Measurements from ENCODE around the gene NELFE. TPM values are rescaled to one million over a fixed set of nuclear protein-coding genes. Genes with fewer than 3 reads are reported as not detected.
A peak's percentile ranks its signal among the peaks of the same experiment; 100 is the strongest.
"Not testable (repeated sequence)": the region's sequence is repeated elsewhere in the genome, so short reads cannot be mapped to it uniquely, and the experiment has no call there.

The NELFE gene, protein sequence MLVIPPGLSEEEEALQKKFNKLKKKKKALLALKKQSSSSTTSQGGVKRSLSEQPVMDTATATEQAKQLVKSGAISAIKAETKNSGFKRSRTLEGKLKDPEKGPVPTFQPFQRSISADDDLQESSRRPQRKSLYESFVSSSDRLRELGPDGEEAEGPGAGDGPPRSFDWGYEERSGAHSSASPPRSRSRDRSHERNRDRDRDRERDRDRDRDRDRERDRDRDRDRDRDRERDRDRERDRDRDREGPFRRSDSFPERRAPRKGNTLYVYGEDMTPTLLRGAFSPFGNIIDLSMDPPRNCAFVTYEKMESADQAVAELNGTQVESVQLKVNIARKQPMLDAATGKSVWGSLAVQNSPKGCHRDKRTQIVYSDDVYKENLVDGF
- 59.5 TPM for polyA plus RNA-seq (2013)

DNA sequence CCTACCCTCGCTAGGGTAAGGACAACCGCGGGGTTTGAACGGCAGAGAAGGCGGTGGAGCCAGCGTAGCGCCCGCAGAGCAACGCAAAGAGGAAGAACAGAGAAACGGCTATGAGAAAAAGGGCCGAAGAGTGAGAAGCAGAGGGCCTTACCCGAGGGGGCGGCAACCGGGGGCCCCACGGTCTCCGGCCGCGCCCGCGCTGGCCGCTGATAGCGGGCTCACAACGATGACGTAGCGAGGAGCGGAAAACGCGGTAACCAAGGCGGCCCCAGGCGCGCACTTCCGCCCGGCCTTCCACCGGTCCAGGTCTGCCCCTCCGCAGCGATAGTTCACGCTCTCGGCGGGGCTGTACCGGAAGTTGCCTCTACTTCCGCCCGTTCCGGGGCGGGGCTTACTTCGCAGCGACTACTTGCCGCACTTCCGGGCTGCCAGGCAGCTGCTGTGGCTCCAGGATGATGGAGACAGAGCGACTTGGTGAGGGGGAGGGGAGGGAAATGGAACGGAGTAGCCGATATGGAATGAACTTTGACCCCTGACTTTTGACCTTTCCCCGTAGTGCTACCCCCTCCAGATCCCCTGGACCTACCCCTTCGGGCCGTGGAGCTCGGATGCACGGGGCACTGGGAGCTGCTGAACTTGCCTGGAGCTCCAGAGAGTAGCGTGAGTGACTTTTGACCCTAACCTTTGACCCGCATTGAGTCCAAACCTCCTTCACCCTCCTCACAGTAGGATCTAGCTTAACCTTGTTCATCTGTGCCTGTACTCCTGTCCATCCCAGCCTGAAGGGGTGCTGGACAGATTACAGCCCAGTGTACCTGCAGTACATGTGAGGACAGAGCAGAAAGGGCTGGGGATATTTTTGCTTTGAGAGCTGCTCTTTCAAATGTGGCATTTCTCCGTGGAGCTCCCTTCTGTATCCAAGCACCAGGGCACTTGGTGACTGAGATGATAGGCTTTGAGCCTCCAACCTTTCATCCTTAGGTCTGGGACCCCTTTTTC is at the start of gene NELFE, which contains the start of gene SKIC2:
Gene NELFE, minus strand, starts transcription at position 231 of the 999 bp plus-strand sequence. CDS start 525 bp downstream, outside the sequence.
Gene SKIC2, plus strand, starts transcription at position 435 of the 999 bp plus-strand sequence. Its CDS starts 18 bp downstream, at position 453.
- H3K36me3 ChIP-seq (ENCODE audit: control insufficient read depth in 4 of 4, insufficient read depth in 4 of 4, low read length in 3 of 4): peaks cover 25 to 67% (median 55%) of the 10 kb centered on the region in 4 experiments
- peaks cover 13 to 20% (median 18%) of the 10 kb centered on the region in 4 experiments for H3K4me1 ChIP-seq (ENCODE audit: control extremely low read depth in 1 of 4, control insufficient read depth in 4 of 4, insufficient read depth in 4 of 4, low read length in 3 of 4)
- peak within 1 kb of the TSS; percentile 88 to 97 (median 96) for H3K4me3 ChIP-seq (ENCODE audit: control insufficient read depth in 1 of 7, extremely low read depth in 1 of 7, insufficient read depth in 4 of 7, low read depth in 2 of 7, low read length in 6 of 7)
- DNase-seq: peak; percentile 98 to 99 (median 99)
- POLR2A ChIA-PET: interaction anchor here (0.9 to 1.8 kb wide), 3 partner anchors 11 to 220 kb away, joined by 3 to 12 read pairs (median 4); partner anchors contain the start of gene DXO
- CTCF ChIA-PET: interaction anchor here (1.0 to 6.2 kb wide), 4 partner anchors 8 to 221 kb away, joined by 3 to 37 read pairs (median 4); partner anchors contain the start of gene DXO
- no peaks in the 10 kb centered on the region for H3K9me3 ChIP-seq (ENCODE audit: control extremely low read depth in 1 of 5, control insufficient read depth in 4 of 5, insufficient read depth in 2 of 5, low read depth in 1 of 5, low read length in 4 of 5)
- WGBS (ENCODE audit: insufficient coverage): under 1% methylated on average over 50 of the region's 59 CpGs
- H3K27me3 ChIP-seq (replicated peaks in 2 of 5; ENCODE audit: control insufficient read depth in 4 of 5, insufficient read depth in 5 of 5, low read length in 4 of 5): no peaks in the 10 kb centered on the region
- peak within 1 kb of the TSS; percentile 89 to 98 for H3K27ac ChIP-seq (ENCODE audit: insufficient read depth in 1 of 2, low read depth in 1 of 2, low read length in 2 of 2, poor library complexity in 1 of 2, severe bottlenecking in 2 of 2)

DNA sequence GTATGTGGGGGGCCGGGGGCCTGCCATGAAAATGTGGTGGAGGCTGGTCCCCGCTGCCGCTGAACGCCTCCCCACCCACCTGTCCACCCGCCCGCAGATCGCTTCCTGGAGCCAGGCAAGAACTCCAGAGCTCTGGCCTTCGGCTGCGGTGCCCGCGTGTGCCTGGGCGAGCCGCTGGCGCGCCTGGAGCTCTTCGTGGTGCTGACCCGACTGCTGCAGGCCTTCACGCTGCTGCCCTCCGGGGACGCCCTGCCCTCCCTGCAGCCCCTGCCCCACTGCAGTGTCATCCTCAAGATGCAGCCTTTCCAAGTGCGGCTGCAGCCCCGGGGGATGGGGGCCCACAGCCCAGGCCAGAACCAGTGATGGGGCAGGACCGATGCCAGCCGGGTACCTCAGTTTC is 49.3 kb upstream of the NELFE start:
- POLR2A ChIA-PET; H3K36me3 ChIP-seq (ENCODE audit: control insufficient read depth in 4 of 4, insufficient read depth in 4 of 4, low read length in 3 of 4); H3K27me3 ChIP-seq (replicated peaks in 2 of 5; ENCODE audit: control insufficient read depth in 4 of 5, insufficient read depth in 5 of 5, low read length in 4 of 5); H3K27ac ChIP-seq (ENCODE audit: insufficient read depth in 1 of 2, low read depth in 1 of 2, low read length in 2 of 2, poor library complexity in 1 of 2, severe bottlenecking in 2 of 2); CTCF ChIA-PET; H3K4me3 ChIP-seq (ENCODE audit: control insufficient read depth in 1 of 7, extremely low read depth in 1 of 7, insufficient read depth in 4 of 7, low read depth in 2 of 7, low read length in 6 of 7); DNase-seq; H3K4me1 ChIP-seq (ENCODE audit: control extremely low read depth in 1 of 4, control insufficient read depth in 4 of 4, insufficient read depth in 4 of 4, low read length in 3 of 4); H3K9me3 ChIP-seq (ENCODE audit: control extremely low read depth in 1 of 5, control insufficient read depth in 4 of 5, insufficient read depth in 2 of 5, low read depth in 1 of 5, low read length in 4 of 5): not testable (repeated sequence)
- WGBS (ENCODE audit: insufficient coverage): no CpG with 5 or more reads among the region's 24 CpGs

DNA sequence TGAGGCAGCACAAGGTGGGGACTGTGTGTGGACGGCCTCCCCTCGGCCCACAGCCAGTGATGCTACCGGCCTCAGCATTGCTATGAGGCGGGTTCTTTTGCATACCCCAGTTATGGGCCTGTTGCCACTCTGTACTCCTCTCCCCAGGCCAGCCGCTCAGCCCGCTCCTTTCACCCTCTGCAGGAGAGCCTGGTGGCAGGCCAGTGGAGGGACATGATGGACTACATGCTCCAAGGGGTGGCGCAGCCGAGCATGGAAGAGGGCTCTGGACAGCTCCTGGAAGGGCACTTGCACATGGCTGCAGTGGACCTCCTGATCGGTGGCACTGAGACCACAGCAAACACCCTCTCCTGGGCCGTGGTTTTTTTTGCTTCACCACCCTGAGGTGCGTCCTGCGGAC is 48.3 kb upstream of the NELFE start:
- H3K4me3 ChIP-seq (ENCODE audit: control insufficient read depth in 1 of 7, extremely low read depth in 1 of 7, insufficient read depth in 4 of 7, low read depth in 2 of 7, low read length in 6 of 7); H3K4me1 ChIP-seq (ENCODE audit: control extremely low read depth in 1 of 4, control insufficient read depth in 4 of 4, insufficient read depth in 4 of 4, low read length in 3 of 4); CTCF ChIA-PET; H3K36me3 ChIP-seq (ENCODE audit: control insufficient read depth in 4 of 4, insufficient read depth in 4 of 4, low read length in 3 of 4); H3K9me3 ChIP-seq (ENCODE audit: control extremely low read depth in 1 of 5, control insufficient read depth in 4 of 5, insufficient read depth in 2 of 5, low read depth in 1 of 5, low read length in 4 of 5); POLR2A ChIA-PET; H3K27me3 ChIP-seq (replicated peaks in 2 of 5; ENCODE audit: control insufficient read depth in 4 of 5, insufficient read depth in 5 of 5, low read length in 4 of 5); DNase-seq; H3K27ac ChIP-seq (ENCODE audit: insufficient read depth in 1 of 2, low read depth in 1 of 2, low read length in 2 of 2, poor library complexity in 1 of 2, severe bottlenecking in 2 of 2): not testable (repeated sequence)
- 87% methylated on average over 5 of the region's 12 CpGs for WGBS (ENCODE audit: insufficient coverage)

DNA sequence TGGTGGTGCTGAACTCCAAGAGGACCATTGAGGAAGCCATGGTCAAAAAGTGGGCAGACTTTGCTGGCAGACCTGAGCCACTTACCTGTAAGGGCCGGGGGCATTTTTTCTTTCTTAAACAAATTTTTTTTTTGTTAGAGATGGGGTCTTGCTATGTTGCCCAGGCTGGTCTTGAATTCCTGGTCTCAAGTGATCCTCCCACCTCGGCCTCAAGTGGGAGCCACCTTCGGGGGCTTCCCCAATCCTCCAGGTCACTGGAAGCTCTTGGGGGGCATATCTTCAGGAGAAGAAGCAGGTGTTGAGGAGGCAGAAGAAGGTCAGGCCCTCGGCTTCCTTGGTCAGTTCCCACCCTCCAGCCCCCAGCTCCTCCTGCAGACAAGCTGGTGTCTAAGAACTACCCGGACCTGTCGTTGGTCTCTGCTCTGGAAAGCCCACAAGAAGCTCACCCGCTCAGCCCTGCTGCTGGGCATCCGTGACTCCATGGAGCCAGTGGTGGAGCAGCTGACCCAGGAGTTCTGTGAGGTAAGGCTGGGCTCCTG is 47.3 kb upstream of the NELFE start:
- H3K4me3 ChIP-seq (ENCODE audit: control insufficient read depth in 1 of 7, extremely low read depth in 1 of 7, insufficient read depth in 4 of 7, low read depth in 2 of 7, low read length in 6 of 7); POLR2A ChIA-PET; DNase-seq; H3K9me3 ChIP-seq (ENCODE audit: control extremely low read depth in 1 of 5, control insufficient read depth in 4 of 5, insufficient read depth in 2 of 5, low read depth in 1 of 5, low read length in 4 of 5); H3K27me3 ChIP-seq (replicated peaks in 2 of 5; ENCODE audit: control insufficient read depth in 4 of 5, insufficient read depth in 5 of 5, low read length in 4 of 5); H3K36me3 ChIP-seq (ENCODE audit: control insufficient read depth in 4 of 4, insufficient read depth in 4 of 4, low read length in 3 of 4); H3K27ac ChIP-seq (ENCODE audit: insufficient read depth in 1 of 2, low read depth in 1 of 2, low read length in 2 of 2, poor library complexity in 1 of 2, severe bottlenecking in 2 of 2); CTCF ChIA-PET; H3K4me1 ChIP-seq (ENCODE audit: control extremely low read depth in 1 of 4, control insufficient read depth in 4 of 4, insufficient read depth in 4 of 4, low read length in 3 of 4): not testable (repeated sequence)
- WGBS (ENCODE audit: insufficient coverage): 80% methylated on average over 1 of the region's 8 CpGs

DNA sequence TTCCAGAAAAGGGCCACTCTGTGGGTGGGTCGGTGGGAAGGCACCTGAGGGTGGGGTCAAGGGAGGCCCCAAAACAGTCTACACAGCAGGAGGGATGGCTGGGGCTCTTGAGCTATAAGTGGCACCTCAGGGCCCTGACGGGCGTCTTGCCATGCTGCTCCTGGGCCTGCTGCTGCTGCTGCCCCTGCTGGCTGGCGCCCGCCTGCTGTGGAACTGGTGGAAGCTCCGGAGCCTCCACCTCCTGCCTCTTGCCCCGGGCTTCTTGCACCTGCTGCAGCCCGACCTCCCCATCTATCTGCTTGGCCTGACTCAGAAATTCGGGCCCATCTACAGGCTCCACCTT is 46.7 kb upstream of the NELFE start:
- H3K9me3 ChIP-seq (ENCODE audit: control extremely low read depth in 1 of 5, control insufficient read depth in 4 of 5, insufficient read depth in 2 of 5, low read depth in 1 of 5, low read length in 4 of 5); POLR2A ChIA-PET; CTCF ChIA-PET; DNase-seq; H3K36me3 ChIP-seq (ENCODE audit: control insufficient read depth in 4 of 4, insufficient read depth in 4 of 4, low read length in 3 of 4); H3K27me3 ChIP-seq (replicated peaks in 2 of 5; ENCODE audit: control insufficient read depth in 4 of 5, insufficient read depth in 5 of 5, low read length in 4 of 5); H3K4me1 ChIP-seq (ENCODE audit: control extremely low read depth in 1 of 4, control insufficient read depth in 4 of 4, insufficient read depth in 4 of 4, low read length in 3 of 4); H3K27ac ChIP-seq (ENCODE audit: insufficient read depth in 1 of 2, low read depth in 1 of 2, low read length in 2 of 2, poor library complexity in 1 of 2, severe bottlenecking in 2 of 2); H3K4me3 ChIP-seq (ENCODE audit: control insufficient read depth in 1 of 7, extremely low read depth in 1 of 7, insufficient read depth in 4 of 7, low read depth in 2 of 7, low read length in 6 of 7): not testable (repeated sequence)
- WGBS (ENCODE audit: insufficient coverage): 97% methylated on average over 4 of the region's 9 CpGs

DNA sequence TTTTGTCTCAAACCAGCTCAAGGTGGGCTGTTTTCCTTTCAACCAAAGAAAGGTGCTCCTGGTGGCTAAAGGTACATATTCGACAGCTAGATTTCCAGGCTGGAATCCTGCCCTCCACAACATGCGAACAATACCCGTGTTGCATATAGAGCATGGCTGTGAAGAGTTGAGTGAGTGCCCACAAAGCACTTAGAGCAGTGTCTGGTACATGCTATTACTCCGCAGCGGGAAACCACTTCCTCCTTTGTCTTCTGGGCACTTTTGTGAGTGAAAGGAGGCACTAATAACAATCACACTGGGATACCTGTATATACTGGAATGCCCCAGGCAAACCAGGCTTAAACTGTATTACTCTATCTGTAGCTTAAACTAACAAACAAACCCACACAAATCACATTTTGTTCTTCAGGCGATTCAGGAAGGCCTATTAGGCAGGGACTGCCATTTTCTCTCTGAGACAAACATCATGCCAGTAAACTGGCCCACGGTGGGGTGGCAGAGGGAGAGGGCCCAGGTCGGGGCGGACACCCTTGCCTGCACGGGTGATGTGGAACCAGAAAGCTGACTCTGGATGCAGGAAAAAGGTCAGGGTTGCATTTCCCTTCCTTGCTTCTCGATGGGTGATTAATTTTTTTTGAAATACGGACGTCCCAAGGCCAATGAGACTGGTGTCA is 46.2 kb upstream of the NELFE start:
- CTCF ChIA-PET: not testable (repeated sequence)
- WGBS (ENCODE audit: insufficient coverage): 79% methylated on average over 5 of the region's 13 CpGs

More for the DNA sequence above, 46.2 kb upstream of the NELFE start:
- H3K36me3 ChIP-seq (ENCODE audit: control insufficient read depth in 4 of 4, insufficient read depth in 4 of 4, low read length in 3 of 4); POLR2A ChIA-PET; H3K4me3 ChIP-seq (ENCODE audit: control insufficient read depth in 1 of 7, extremely low read depth in 1 of 7, insufficient read depth in 4 of 7, low read depth in 2 of 7, low read length in 6 of 7); H3K9me3 ChIP-seq (ENCODE audit: control extremely low read depth in 1 of 5, control insufficient read depth in 4 of 5, insufficient read depth in 2 of 5, low read depth in 1 of 5, low read length in 4 of 5); H3K27me3 ChIP-seq (replicated peaks in 2 of 5; ENCODE audit: control insufficient read depth in 4 of 5, insufficient read depth in 5 of 5, low read length in 4 of 5); H3K27ac ChIP-seq (ENCODE audit: insufficient read depth in 1 of 2, low read depth in 1 of 2, low read length in 2 of 2, poor library complexity in 1 of 2, severe bottlenecking in 2 of 2); DNase-seq; H3K4me1 ChIP-seq (ENCODE audit: control extremely low read depth in 1 of 4, control insufficient read depth in 4 of 4, insufficient read depth in 4 of 4, low read length in 3 of 4): not testable (repeated sequence)

All from common myeloid progenitor, CD34-positive (primary cell).